A549 (cell line): ENCODE results near the gene REXO2. TPM values are rescaled to one million over a fixed set of nuclear protein-coding genes. Genes with fewer than 3 reads are reported as not detected.

Experiments used
- ATAC-seq, 2 experiments: fragments of 200-7000 bp in 1 of 2; fragments of >200 bp in 1 of 2; cut with Nextera tagmentation in 1 of 2; cut with Tn5 transposase in 1 of 2; 3 replicates each; pipeline versions ENCODE4 v1.8.0 to v1.9.1; 2018 to 2020; ENCODE audit warnings: mild to moderate bottlenecking in 1 of 2, moderate library complexity in 1 of 2
- CTCF ChIA-PET: fragments of 300-600 bp; sonication (Branson Sonifier 250); formaldehyde crosslinking; extraction: SDS; loops from one replicate; lab custom pipeline; 2021; ENCODE audit warnings: antibody characterized with exemption, inconsistent platforms; lab: Yijun Ruan, JAX
- POLR2A ChIA-PET: fragments of 350-600 bp; formaldehyde crosslinking; extraction: SDS; loops from one replicate; lab custom pipeline; 2021; ENCODE audit warnings: antibody characterized with exemption, inconsistent platforms; lab: Yijun Ruan, JAX
- DNase-seq, 2 experiments: peaks; one replicate each; pipeline versions ENCODE4 v3.0.0 to v3.0.0-alpha.2; 2011 to 2016; ENCODE audit warnings: low read depth in 1 of 2, low spot score in 1 of 2
- FAIRE-seq: peaks from 2 replicates; lab custom pipeline; 2011; peaks lifted over from hg19 to GRCh38; lab: Jason Lieb, UNC
- H3K27ac ChIP-seq, 2 experiments: fragments of >200 bp; sonication (Bioruptor Twin); formaldehyde crosslinking; 3 replicates each; pipeline ENCODE4 v1.5.1; 2016 to 2017
- H3K4me1 ChIP-seq: fragments of >200 bp; sonication (Bioruptor Twin); formaldehyde crosslinking; 3 replicates; pipeline ENCODE4 v1.6.1; 2016
- H3K4me2 ChIP-seq: fragments of >200 bp; sonication (Bioruptor Twin); formaldehyde crosslinking; 3 replicates; pipeline ENCODE4 v1.6.1; 2016
- H3K4me3 ChIP-seq: fragments of >200 bp; sonication (Bioruptor Twin); formaldehyde crosslinking; 3 replicates; pipeline ENCODE4 v1.5.1; 2016
- H3K9me3 ChIP-seq: fragments of >200 bp; sonication (Bioruptor Twin); formaldehyde crosslinking; 3 replicates; pipeline ENCODE4 v1.6.1; 2016
- CBX8 ChIP-seq: fragments of 200-600 bp; sonication (generic); IDR thresholded peaks from 2 replicates; pipeline ENCODE4 v1.6.1; 2016
- EHF ChIP-seq: fragments of 250-450 bp; sonication (Bioruptor Pico); IDR thresholded peaks from 2 replicates; pipeline ENCODE4 v1.5.0; 2020; ENCODE audit warnings: mild to moderate bottlenecking
- EHMT2 ChIP-seq: fragments of 200-600 bp; sonication (generic); IDR thresholded peaks from 2 replicates; pipeline ENCODE4 v1.6.1; 2016; ENCODE audit warnings: antibody characterized with exemption, low read depth, mild to moderate bottlenecking, moderate library complexity
- FOSL2 ChIP-seq, 2 experiments: fragments of 450-650 bp in 1 of 2; fragments of >200 bp in 1 of 2; sonication (Bioruptor Twin) in 1 of 2; formaldehyde crosslinking; IDR thresholded peaks; 2 replicates each; pipeline versions ENCODE4 v1.5.0 to v1.6.1; 2016 to 2020; ENCODE audit warnings: mild to moderate bottlenecking in 1 of 2, moderate library complexity in 1 of 2
- HOXA7 ChIP-seq: fragments of 250-450 bp; sonication (Bioruptor Pico); IDR thresholded peaks from 2 replicates; pipeline ENCODE4 v1.5.0; 2020; ENCODE audit warnings: mild to moderate bottlenecking, moderate library complexity
- JUNB ChIP-seq: fragments of >200 bp; sonication (Bioruptor Twin); formaldehyde crosslinking; IDR thresholded peaks from 2 replicates; pipeline ENCODE4 v1.6.1; 2016
- MAFK ChIP-seq: fragments of 450-650 bp; IDR thresholded peaks from 2 replicates; pipeline ENCODE4 v1.6.1; 2014; ENCODE audit not compliant: partially characterized antibody
- NPAS2 ChIP-seq: fragments of 250-450 bp; sonication (Bioruptor Pico); IDR thresholded peaks from 2 replicates; pipeline ENCODE4 v1.8.0; 2022; ENCODE audit warnings: mild to moderate bottlenecking, moderate library complexity, borderline replicate concordance
- PBX3 ChIP-seq: IDR thresholded peaks from 2 replicates; pipeline ENCODE4 v1.6.1; 2012
- RARB ChIP-seq: fragments of 250-450 bp; sonication (Bioruptor Pico); IDR thresholded peaks from 2 replicates; pipeline ENCODE4 v1.8.0; 2021; ENCODE audit warnings: mild to moderate bottlenecking, moderate library complexity
- ZC3H11A ChIP-seq: fragments of 450-650 bp; IDR thresholded peaks from 2 replicates; pipeline ENCODE4 v1.6.1; 2014; ENCODE audit warnings: antibody characterized with exemption, mild to moderate bottlenecking
- ZSCAN20 ChIP-seq: fragments of 250-450 bp; sonication (Bioruptor Pico); IDR thresholded peaks from 2 replicates; pipeline ENCODE4 v1.8.0; 2022; ENCODE audit warnings: mild to moderate bottlenecking, moderate library complexity
- WGBS: methylation state at CpG from one replicate; pipeline ENCODE4 v1.1.6; 2017; ENCODE audit errors: missing lambda C conversion rate; 5-methylcytosine and 5-hydroxymethylcytosine counted together
- polyA plus RNA-seq, 4 experiments: library from polyadenylated mRNA; depleted of rRNA in 3 of 4; stranded (reverse); fragments of >200 nt; fragmentation: RNase III in 1 of 4; extraction: RNeasy Plus Mini Kit Qiagen cat#74134 plus additional on column Dnase treatment in 1 of 4; gene quantifications; 2 replicates in 3 of 4; 3 replicates in 1 of 4; pipeline ENCODE4 v1.2.3, GENCODE V29; 2011 to 2017
- TF ChIP-seq, protein P1 (sequence below): fragments of 250-450 bp; sonication (Bioruptor Pico); IDR thresholded peaks from 2 replicates; pipeline ENCODE4 v1.5.0; 2021; ENCODE audit warnings: mild to moderate bottlenecking, moderate library complexity, borderline replicate concordance
- TF ChIP-seq, protein P2 (sequence below): IDR thresholded peaks from 2 replicates; pipeline ENCODE4 v1.6.1; 2012; ENCODE audit warnings: low read depth, borderline replicate concordance

REXO2 gene
- polyA plus RNA-seq, 2 of the 4 experiments (the other 2 are of a cell fraction), result 218 to 226 TPM

DNA sequence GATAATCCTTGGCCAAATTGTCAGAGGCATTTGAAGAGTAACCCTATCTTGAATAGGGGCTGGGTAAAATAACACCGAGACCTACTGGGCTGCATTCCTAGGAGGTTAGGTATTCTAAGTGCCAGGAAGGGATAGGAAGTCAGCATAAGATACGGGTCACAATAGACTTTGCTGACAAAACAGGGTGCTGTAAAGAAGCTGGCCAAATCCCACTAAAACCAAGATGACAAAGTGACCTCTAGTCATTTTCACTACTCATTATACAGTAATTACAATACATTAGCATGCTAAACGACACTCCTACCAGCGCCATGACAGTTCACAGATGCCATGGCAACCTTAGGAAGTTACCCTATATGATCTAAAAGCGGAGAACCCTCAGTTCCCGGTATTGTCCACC, 964 bp upstream of the REXO2 start (continued):
- TF ChIP-seq NPAS2 (no peak), ZSCAN20 (no peak)
- TF ChIP-seq, protein P1, sequence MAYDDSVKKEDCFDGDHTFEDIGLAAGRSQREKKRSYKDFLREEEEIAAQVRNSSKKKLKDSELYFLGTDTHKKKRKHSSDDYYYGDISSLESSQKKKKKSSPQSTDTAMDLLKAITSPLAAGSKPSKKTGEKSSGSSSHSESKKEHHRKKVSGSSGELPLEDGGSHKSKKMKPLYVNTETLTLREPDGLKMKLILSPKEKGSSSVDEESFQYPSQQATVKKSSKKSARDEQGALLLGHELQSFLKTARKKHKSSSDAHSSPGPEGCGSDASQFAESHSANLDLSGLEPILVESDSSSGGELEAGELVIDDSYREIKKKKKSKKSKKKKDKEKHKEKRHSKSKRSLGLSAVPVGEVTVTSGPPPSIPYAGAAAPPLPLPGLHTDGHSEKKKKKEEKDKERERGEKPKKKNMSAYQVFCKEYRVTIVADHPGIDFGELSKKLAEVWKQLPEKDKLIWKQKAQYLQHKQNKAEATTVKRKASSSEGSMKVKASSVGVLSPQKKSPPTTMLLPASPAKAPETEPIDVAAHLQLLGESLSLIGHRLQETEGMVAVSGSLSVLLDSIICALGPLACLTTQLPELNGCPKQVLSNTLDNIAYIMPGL (CRISPR knock-in tag), result no peak

- ChIA-PET POLR2A (no interaction called here), CTCF (interaction anchor here (1.5 kb wide), 1 partner anchor 161 kb away, joined by 3 read pairs; no protein-coding TSS in a partner anchor)
- TF ChIP-seq FOSL2 (IDR thresholded peaks at IDR 0.05) (0 out of 2 replicates have a peak, but pooled peaks have one; percentile 9), FOSL2 (CRISPR knock-in tag; IDR thresholded peaks at IDR 0.05) (no peak), JUNB (no peak), RARB (CRISPR knock-in tag) (no peak), MAFK (no peak)
- no peak for DNase-seq
- ATAC-seq, result peak in 1 of 2 experiments; percentile 3; a peak in 3 of 6 replicates
- H3K27ac ChIP-seq, result peak overlapping the region; percentile 86 to 100
- no peak for FAIRE-seq
- no peaks in the 10 kb centered on the region for H3K9me3 ChIP-seq
- peaks cover 21% of the 10 kb centered on the region for H3K4me1 ChIP-seq
- peak overlapping the region; percentile 94 for H3K4me3 ChIP-seq
- WGBS, result 3% methylated on average over 10 of the region's 10 CpGs
- H3K4me2 ChIP-seq, result peak overlapping the region; percentile 75
These were observed 1.0 kb downstream of the REXO2 start for GRCh38 chr11:114440121-114440860.

GRCh38 chr11:114440971-114441763, 1.9 kb downstream of the REXO2 start:
- ATAC-seq (no peak), DNase-seq (no peak), FAIRE-seq (no peak)
- TF ChIP-seq MAFK, result peak; percentile 11
- no peak for TF ChIP-seq PBX3
- TF ChIP-seq HOXA7 (CRISPR knock-in tag), result no peak
- Histone ChIP-seq H3K9me3 (no peaks in the 10 kb centered on the region), H3K4me1 (peaks cover 21% of the 10 kb centered on the region), H3K4me2 (peak overlapping the region; percentile 75), H3K27ac (no peak overlapping the region; a peak in 2 of 6 replicates), H3K4me3 (peak overlapping the region; percentile 94; the same call in 2 of the 3 replicates)
- 77% methylated on average over 7 of the region's 7 CpGs for WGBS
- ChIA-PET POLR2A (no interaction called here), CTCF (no interaction called here)

GRCh38 chr11:114441921-114442320, 2.7 kb downstream of the REXO2 start:
- Histone ChIP-seq H3K9me3 (no peaks in the 10 kb centered on the region), H3K4me2 (peak overlapping the region; percentile 75), H3K4me3 (no peak overlapping the region), H3K27ac (no peak overlapping the region), H3K4me1 (peaks cover 21% of the 10 kb centered on the region)
- TF ChIP-seq ZC3H11A, result no peak
- TF ChIP-seq, protein P2, sequence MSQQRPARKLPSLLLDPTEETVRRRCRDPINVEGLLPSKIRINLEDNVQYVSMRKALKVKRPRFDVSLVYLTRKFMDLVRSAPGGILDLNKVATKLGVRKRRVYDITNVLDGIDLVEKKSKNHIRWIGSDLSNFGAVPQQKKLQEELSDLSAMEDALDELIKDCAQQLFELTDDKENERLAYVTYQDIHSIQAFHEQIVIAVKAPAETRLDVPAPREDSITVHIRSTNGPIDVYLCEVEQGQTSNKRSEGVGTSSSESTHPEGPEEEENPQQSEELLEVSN, result no peak
- no peak for TF ChIP-seq CBX8
- TF ChIP-seq EHF (CRISPR knock-in tag), result no peak
- TF ChIP-seq EHMT2, result no peak
- ChIA-PET POLR2A (no interaction called here), CTCF (interaction anchor here (0.6 kb wide), 1 partner anchor 363 kb away, joined by 4 read pairs; no protein-coding TSS in a partner anchor)
- FAIRE-seq (no peak), ATAC-seq (no peak), DNase-seq (no peak)
- 84% methylated on average over 2 of the region's 2 CpGs for WGBS
